CD14-positive monocyte (primary cell): Measurements from ENCODE around the gene LTF. TPM values are rescaled to one million over a fixed set of nuclear protein-coding genes. Genes with fewer than 3 reads are reported as not detected.

Experiments
- DNase-seq, 3 donors: peaks; one replicate each; pipeline ENCODE4 v3.0.0-alpha.2; 2011 to 2022
- H2AFZ ChIP-seq: 2 replicates; pipeline ENCODE4 v1.6.0; 2012; ENCODE audit warnings: mild to moderate bottlenecking, low read depth, low read length, inconsistent platforms; ENCODE audit not compliant: insufficient read depth, poor library complexity, severe bottlenecking
- H3K27ac ChIP-seq, 2 donors: 1 replicate in 1 of 2; 2 replicates in 1 of 2; pipeline ENCODE4 v1.5.1; 2012 to 2013; ENCODE audit warnings: low read length in 2 of 2, control low read depth in 1 of 2, inconsistent platforms in 1 of 2, low read depth in 1 of 2, mild to moderate bottlenecking in 1 of 2
- H3K27me3 ChIP-seq, 2 donors: one replicate each; pipeline versions ENCODE4 v1.6.0 to v1.6.1; 2011 to 2013; ENCODE audit warnings: low read length in 2 of 2; ENCODE audit not compliant: control insufficient read depth in 2 of 2, insufficient read depth in 2 of 2
- H3K36me3 ChIP-seq, 2 donors: replicated peaks in 1 of 2; 1 replicate in 1 of 2; 2 replicates in 1 of 2; pipeline versions ENCODE4 v1.5.1 to v1.6.1; 2012 to 2013; ENCODE audit warnings: low read length in 2 of 2, control low read depth in 1 of 2, inconsistent platforms in 1 of 2, mild to moderate bottlenecking in 1 of 2; ENCODE audit not compliant: insufficient read depth in 2 of 2, control insufficient read depth in 1 of 2
- H3K4me1 ChIP-seq, 2 donors: 1 replicate in 1 of 2; 2 replicates in 1 of 2; pipeline versions ENCODE4 v1.5.1 to v1.6.1; 2012 to 2013; ENCODE audit warnings: low read length in 2 of 2, control low read depth in 1 of 2, inconsistent platforms in 1 of 2, mild to moderate bottlenecking in 1 of 2, moderate library complexity in 1 of 2; ENCODE audit not compliant: insufficient read depth in 2 of 2, control insufficient read depth in 1 of 2
- H3K4me2 ChIP-seq: replicated peaks from 2 replicates; pipeline ENCODE3; 2012; ENCODE audit warnings: low read length, moderate library complexity, mild to moderate bottlenecking; ENCODE audit not compliant: poor library complexity, severe bottlenecking; ENCODE audit errors: extremely low read depth
- H3K4me3 ChIP-seq, 3 experiments: fragments of 200-600 bp in 1 of 3; sonication (generic) in 1 of 3; replicated peaks in 1 of 3; 1 replicate in 2 of 3; 2 replicates in 1 of 3; pipeline ENCODE4 v1.5.1; 2011 to 2013; ENCODE audit warnings: low read length in 3 of 3, mild to moderate bottlenecking in 3 of 3, control low read depth in 2 of 3, low read depth in 2 of 3, inconsistent platforms in 1 of 3, moderate library complexity in 1 of 3
- H3K79me2 ChIP-seq: 2 replicates; pipeline ENCODE4 v1.6.0; 2012; ENCODE audit warnings: mild to moderate bottlenecking, control low read depth, inconsistent platforms, low read length, moderate library complexity; ENCODE audit not compliant: insufficient read depth
- H3K9ac ChIP-seq: 2 replicates; pipeline ENCODE4 v1.6.0; 2017; ENCODE audit warnings: low read length, mild to moderate bottlenecking; ENCODE audit not compliant: insufficient read depth, poor library complexity, severe bottlenecking
- H3K9me3 ChIP-seq, 2 donors: replicated peaks in 1 of 2; 1 replicate in 1 of 2; 2 replicates in 1 of 2; pipeline versions ENCODE4 v1.5.1 to v1.6.1; 2012 to 2013; ENCODE audit warnings: low read length in 2 of 2, control low read depth in 1 of 2; ENCODE audit not compliant: control insufficient read depth in 1 of 2, insufficient read depth in 1 of 2
- H4K20me1 ChIP-seq: 2 replicates; pipeline ENCODE4 v1.6.0; 2012; ENCODE audit warnings: mild to moderate bottlenecking, low read length, control low read depth, moderate library complexity; ENCODE audit not compliant: insufficient read depth
- H3K27ac Mint-ChIP-seq, 7 donors: one replicate each; pipeline ENCODE4 v1.8.0; 2020; ENCODE audit warnings: mild to moderate bottlenecking in 7 of 7, mixed read lengths in 7 of 7, moderate library complexity in 6 of 7, inconsistent platforms in 2 of 7
- H3K27me3 Mint-ChIP-seq, 3 donors: one replicate each; pipeline ENCODE4 v1.8.0; 2021 to 2022; ENCODE audit warnings: low read depth in 3 of 3, mild to moderate bottlenecking in 3 of 3, mixed read lengths in 3 of 3, moderate library complexity in 3 of 3, inconsistent platforms in 1 of 3
- H3K36me3 Mint-ChIP-seq, 2 donors: one replicate each; pipeline ENCODE4 v1.8.0; 2020; ENCODE audit warnings: mixed read lengths in 2 of 2, inconsistent platforms in 1 of 2, mild to moderate bottlenecking in 1 of 2
- H3K4me1 Mint-ChIP-seq: one replicate; pipeline ENCODE4 v1.8.0; 2020; ENCODE audit warnings: mild to moderate bottlenecking, mixed read lengths
- H3K4me3 Mint-ChIP-seq, 2 donors: one replicate each; pipeline ENCODE4 v1.8.0; 2020; ENCODE audit warnings: mild to moderate bottlenecking in 2 of 2, mixed read lengths in 2 of 2, moderate library complexity in 1 of 2
- H3K9me3 Mint-ChIP-seq, 7 donors: one replicate each; pipeline ENCODE4 v1.8.0; 2020 to 2022; ENCODE audit warnings: mixed read lengths in 7 of 7, mild to moderate bottlenecking in 6 of 7, moderate library complexity in 6 of 7, inconsistent platforms in 2 of 7
- WGBS: methylation state at CpG from one replicate; pipeline ENCODE4 v1.1.5; 2013; ENCODE audit warnings: missing lambda C conversion rate; ENCODE audit not compliant: insufficient coverage; 5-methylcytosine and 5-hydroxymethylcytosine counted together
- intact Hi-C, 2 donors: fragments of 100-400 bp; cut with micrococcal nuclease; formaldehyde crosslinking; loops; one replicate each; pipeline versions ENCODE4 v1.15.0 to v1.15.1; 2023
- polyA plus RNA-seq, 3 donors: library from polyadenylated mRNA; depleted of rRNA in 1 of 3; unstranded in 2 of 3; stranded (reverse) in 1 of 3; fragments of 300-500 nt in 2 of 3; fragments of >200 nt in 1 of 3; fragmentation: Illumina TruSeq in 2 of 3; gene quantifications; 1 replicate in 2 of 3; 2 replicates in 1 of 3; pipeline ENCODE4 v1.2.3, GENCODE V29; 2012 to 2021
- TF ChIP-seq, protein P1 (sequence below): fragments of 200-600 bp; IDR thresholded peaks from one replicate; pipeline ENCODE4 v1.8.0; 2022; ENCODE audit warnings: antibody characterized with exemption, mild to moderate bottlenecking

Gene LTF
- polyA plus RNA-seq, 3 donors = not detected

DNA sequence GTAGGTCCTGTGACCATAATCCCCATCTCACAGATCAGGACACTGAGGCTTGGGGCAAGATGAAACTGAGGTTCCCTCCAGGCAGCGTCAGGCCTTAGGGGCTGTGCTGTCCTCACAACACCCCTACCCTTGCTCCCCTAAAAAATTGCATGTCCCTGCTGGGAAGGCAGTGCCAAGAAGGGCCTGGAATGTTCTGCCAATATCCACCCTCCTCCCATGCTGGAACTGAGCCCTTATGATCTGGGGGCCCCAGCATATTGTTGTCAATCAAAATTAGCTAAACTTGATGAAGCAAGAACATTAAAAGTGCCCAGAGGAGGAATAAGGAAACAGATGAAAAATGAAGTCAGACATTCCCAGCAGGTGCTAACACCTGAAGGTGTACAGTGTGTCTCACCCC, 19.7 kb upstream of the LTF start:
- peaks cover 7% of the 10 kb centered on the region for H3K4me1 Mint-ChIP-seq
- no peaks in the 10 kb centered on the region for H4K20me1 ChIP-seq
- intact Hi-C loops = loop anchor here in 1 of 2 donors (10.0 kb wide), 1 partner anchor 150 kb away; no protein-coding TSS in a partner anchor

DNA sequence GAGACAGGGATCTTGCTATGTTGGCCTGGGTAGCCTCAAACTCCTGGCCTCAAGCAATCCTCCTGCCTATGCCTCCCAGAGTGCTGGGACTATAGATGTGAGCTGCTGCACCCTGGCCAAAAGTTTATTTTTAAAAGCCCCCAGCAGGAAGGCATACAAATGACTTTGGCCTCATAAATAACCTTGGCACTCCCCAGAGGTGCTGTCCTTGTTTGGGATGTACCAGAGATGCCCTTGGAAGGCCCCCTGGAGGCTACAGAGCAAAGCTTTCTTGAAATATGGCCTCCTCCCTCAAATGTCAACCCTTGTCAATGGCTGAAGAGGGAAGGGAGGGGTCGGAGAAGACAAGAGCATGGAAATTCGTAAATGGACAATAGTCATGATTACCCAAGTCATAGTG, 19.1 kb upstream of the LTF start:
- Mint-ChIP-seq H3K9me3 (no peaks in the 10 kb centered on the region), H3K27ac (no peak overlapping the region), H3K36me3 (no peaks in the 10 kb centered on the region), H3K4me3 (no peak overlapping the region), H3K27me3 (peaks cover 0 to 4% (median 2%) of the 10 kb centered on the region in 3 donors), H3K4me1 (peaks cover 5% of the 10 kb centered on the region)
- intact Hi-C loops = loop anchor here in 1 of 2 donors (10.0 kb wide), 1 partner anchor 151 kb away; no protein-coding TSS in a partner anchor
- H3K36me3 ChIP-seq = no peaks in the 10 kb centered on the region
- no peaks in the 10 kb centered on the region for H3K79me2 ChIP-seq
- no peak overlapping the region for H3K4me3 ChIP-seq
- TF ChIP-seq, protein P1, sequence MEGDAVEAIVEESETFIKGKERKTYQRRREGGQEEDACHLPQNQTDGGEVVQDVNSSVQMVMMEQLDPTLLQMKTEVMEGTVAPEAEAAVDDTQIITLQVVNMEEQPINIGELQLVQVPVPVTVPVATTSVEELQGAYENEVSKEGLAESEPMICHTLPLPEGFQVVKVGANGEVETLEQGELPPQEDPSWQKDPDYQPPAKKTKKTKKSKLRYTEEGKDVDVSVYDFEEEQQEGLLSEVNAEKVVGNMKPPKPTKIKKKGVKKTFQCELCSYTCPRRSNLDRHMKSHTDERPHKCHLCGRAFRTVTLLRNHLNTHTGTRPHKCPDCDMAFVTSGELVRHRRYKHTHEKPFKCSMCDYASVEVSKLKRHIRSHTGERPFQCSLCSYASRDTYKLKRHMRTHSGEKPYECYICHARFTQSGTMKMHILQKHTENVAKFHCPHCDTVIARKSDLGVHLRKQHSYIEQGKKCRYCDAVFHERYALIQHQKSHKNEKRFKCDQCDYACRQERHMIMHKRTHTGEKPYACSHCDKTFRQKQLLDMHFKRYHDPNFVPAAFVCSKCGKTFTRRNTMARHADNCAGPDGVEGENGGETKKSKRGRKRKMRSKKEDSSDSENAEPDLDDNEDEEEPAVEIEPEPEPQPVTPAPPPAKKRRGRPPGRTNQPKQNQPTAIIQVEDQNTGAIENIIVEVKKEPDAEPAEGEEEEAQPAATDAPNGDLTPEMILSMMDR = no peak
- H2AFZ ChIP-seq = no peak overlapping the region
- no peaks in the 10 kb centered on the region for H4K20me1 ChIP-seq
- no peak overlapping the region for H3K9ac ChIP-seq
- peaks cover 2 to 6% of the 10 kb centered on the region in 2 donors for H3K4me1 ChIP-seq
- H3K9me3 ChIP-seq = no peaks in the 10 kb centered on the region
- DNase-seq = no peak
- H3K4me2 ChIP-seq = no peak overlapping the region
- no peak overlapping the region for H3K27ac ChIP-seq
- WGBS = no CpG with 5 or more reads among the region's 2 CpGs
- H3K27me3 ChIP-seq = no peaks in the 10 kb centered on the region

More for the DNA sequence above, 19.7 kb upstream of the LTF start:
- Mint-ChIP-seq H3K27me3 (peaks cover 0 to 6% (median 2%) of the 10 kb centered on the region in 3 donors), H3K27ac (no peak overlapping the region), H3K4me3 (no peak overlapping the region), H3K36me3 (no peaks in the 10 kb centered on the region), H3K9me3 (no peaks in the 10 kb centered on the region)
- Histone ChIP-seq H3K9ac (no peak overlapping the region), H3K79me2 (no peaks in the 10 kb centered on the region), H3K36me3 (no peaks in the 10 kb centered on the region), H3K27ac (no peak overlapping the region), H3K27me3 (no peaks in the 10 kb centered on the region), H3K4me1 (peaks cover 3 to 8% of the 10 kb centered on the region in 2 donors), H3K4me2 (no peak overlapping the region), H2AFZ (no peak overlapping the region), H3K4me3 (no peak overlapping the region), H3K9me3 (no peaks in the 10 kb centered on the region)
- no peak for DNase-seq
- WGBS = 100% methylated on average over 1 of the region's 1 CpG
- TF ChIP-seq, protein P1 = no peak
